HUES64 (cell line): ENCODE data around the gene PER2. TPM values are rescaled to one million over a fixed set of nuclear protein-coding genes. Genes with fewer than 3 reads are reported as not detected.
"Not testable (repeated sequence)": the region's sequence is repeated elsewhere in the genome, so short reads cannot be mapped to it uniquely, and the experiment has no call there.

Experiments used
- H3K27ac ChIP-seq: 2 replicates; pipeline ENCODE4 v1.7.0; 2013; ENCODE audit warnings: low read depth, low read length, inconsistent platforms
- H3K27me3 ChIP-seq: 2 replicates; pipeline ENCODE4 v1.6.1; 2013; ENCODE audit warnings: mild to moderate bottlenecking, low read length; ENCODE audit not compliant: insufficient read depth
- H3K36me3 ChIP-seq: 2 replicates; pipeline ENCODE4 v1.6.1; 2013; ENCODE audit warnings: mild to moderate bottlenecking, low read length; ENCODE audit not compliant: insufficient read depth
- H3K4me1 ChIP-seq: 2 replicates; pipeline ENCODE4 v1.6.1; 2013; ENCODE audit warnings: mild to moderate bottlenecking, low read length, moderate library complexity; ENCODE audit not compliant: insufficient read depth
- H3K4me3 ChIP-seq: 2 replicates; pipeline ENCODE4 v1.5.1; 2013; ENCODE audit warnings: mild to moderate bottlenecking, low read length, moderate library complexity
- H3K9ac ChIP-seq: 2 replicates; pipeline ENCODE4 v1.6.1; 2013; ENCODE audit warnings: mild to moderate bottlenecking, low read depth, low read length
- H3K9me3 ChIP-seq: 2 replicates; pipeline ENCODE4 v1.6.1; 2013; ENCODE audit warnings: low read depth, low read length; ENCODE audit not compliant: insufficient read depth
- WGBS: fragments of 150-250, 120-280 bp; methylation state at CpG from one replicate; pipeline ENCODE4 v1.1.7; 2013; ENCODE audit warnings: missing lambda C conversion rate; 5-methylcytosine and 5-hydroxymethylcytosine counted together
- polyA plus RNA-seq, 2 experiments: library from polyadenylated mRNA; stranded (reverse); fragments of 50-300 nt; gene quantifications; one replicate each; pipeline ENCODE4 v1.2.3, GENCODE V29; 2013

Gene PER2
- polyA plus RNA-seq (2013, experiment 1 of 2) = 2.6 TPM
- 2.2 TPM for polyA plus RNA-seq (2013, experiment 2 of 2)

GRCh38 chr2:238287737-238288649, at the start of gene PER2:
PER2 (minus strand) TSS chr2:238288610; CDS start chr2:238277936, 10,674 bp downstream.
- Histone ChIP-seq H3K9me3 (no peaks in the 10 kb centered on the region), H3K27me3 (peaks cover 8% of the 10 kb centered on the region; the same call in 1 of the 2 replicates), H3K27ac (peak within 1 kb of the TSS; percentile 73; the same call in 1 of the 2 replicates), H3K36me3 (no peaks in the 10 kb centered on the region), H3K9ac (peak within 1 kb of the TSS; percentile 76), H3K4me1 (peaks cover 37% of the 10 kb centered on the region), H3K4me3 (peak within 1 kb of the TSS; percentile 75)
- 5% methylated on average over 65 of the region's 65 CpGs for WGBS

- Histone ChIP-seq H3K36me3 (peaks cover 17% of the 10 kb centered on the region), H3K27me3 (no peaks in the 10 kb centered on the region), H3K4me1 (0 out of 2 replicates have a peak, but pooled peaks cover 5% of the 10 kb centered on the region), H3K27ac (no peak overlapping the region), H3K4me3 (no peak overlapping the region), H3K9ac (no peak overlapping the region), H3K9me3 (no peaks in the 10 kb centered on the region)
- WGBS = 92% methylated on average over 5 of the region's 5 CpGs
These were observed 49.4 kb upstream of the PER2 start for GRCh38 chr2:238337846-238338245.

- Histone ChIP-seq H3K4me3 (no peak overlapping the region), H3K27me3 (no peaks in the 10 kb centered on the region), H3K4me1 (0 out of 2 replicates have a peak, but pooled peaks cover 5% of the 10 kb centered on the region), H3K9ac (no peak overlapping the region), H3K36me3 (peaks cover 17% of the 10 kb centered on the region), H3K27ac (no peak overlapping the region), H3K9me3 (no peaks in the 10 kb centered on the region)
- WGBS = 91% methylated on average over 5 of the region's 5 CpGs
These were observed 48.5 kb upstream of the PER2 start for GRCh38 chr2:238336793-238337444.

- Histone ChIP-seq H3K4me3 (no peak overlapping the region), H3K4me1 (0 out of 2 replicates have a peak, but pooled peaks cover 5% of the 10 kb centered on the region), H3K9ac (no peak overlapping the region), H3K27me3 (no peaks in the 10 kb centered on the region), H3K27ac (no peak overlapping the region), H3K36me3 (peaks cover 17% of the 10 kb centered on the region), H3K9me3 (no peaks in the 10 kb centered on the region)
- whole genome bisulfite sequencing = 93% methylated on average over 2 of the region's 2 CpGs
These were observed 47.7 kb upstream of the PER2 start for GRCh38 chr2:238336151-238336550.

GRCh38 chr2:238335591-238335990, 47.2 kb upstream of the PER2 start:
- not testable (repeated sequence) for H3K9ac ChIP-seq, H3K4me1 ChIP-seq, H3K4me3 ChIP-seq, H3K27me3 ChIP-seq, H3K9me3 ChIP-seq, H3K27ac ChIP-seq
- H3K36me3 ChIP-seq = peaks cover 17% of the 10 kb centered on the region
- 89% methylated on average over 5 of the region's 8 CpGs for WGBS

GRCh38 chr2:238334885-238335284, 46.5 kb upstream of the PER2 start:
- Histone ChIP-seq H3K9ac (no peak overlapping the region), H3K4me3 (no peak overlapping the region), H3K36me3 (peaks cover 22% of the 10 kb centered on the region), H3K4me1 (0 out of 2 replicates have a peak, but pooled peaks cover 5% of the 10 kb centered on the region), H3K9me3 (no peaks in the 10 kb centered on the region), H3K27me3 (no peaks in the 10 kb centered on the region), H3K27ac (no peak overlapping the region)
- 92% methylated on average over 6 of the region's 6 CpGs for WGBS

GRCh38 chr2:238331916-238332315, 43.5 kb upstream of the PER2 start:
- no peak overlapping the region for H3K27ac ChIP-seq
- H3K9ac ChIP-seq = no peak overlapping the region
- peaks cover 50% of the 10 kb centered on the region for H3K36me3 ChIP-seq
- no peaks in the 10 kb centered on the region for H3K9me3 ChIP-seq
- no peaks in the 10 kb centered on the region for H3K27me3 ChIP-seq
- WGBS = 92% methylated on average over 4 of the region's 5 CpGs
- H3K4me3 ChIP-seq = no peak overlapping the region
- no peaks in the 10 kb centered on the region for H3K4me1 ChIP-seq

GRCh38 chr2:238330391-238330790, 42.0 kb upstream of the PER2 start:
- Histone ChIP-seq H3K27ac (no peak overlapping the region), H3K4me3 (no peak overlapping the region), H3K9ac (no peak overlapping the region), H3K27me3 (no peaks in the 10 kb centered on the region), H3K4me1 (no peaks in the 10 kb centered on the region), H3K9me3 (no peaks in the 10 kb centered on the region), H3K36me3 (peaks cover 45% of the 10 kb centered on the region)
- WGBS = 92% methylated on average over 9 of the region's 9 CpGs

- no peak overlapping the region for H3K27ac ChIP-seq
- WGBS = no CpG with 5 or more reads among the region's 3 CpGs
- H3K9me3 ChIP-seq = no peaks in the 10 kb centered on the region
- H3K27me3 ChIP-seq = no peaks in the 10 kb centered on the region
- no peak overlapping the region for H3K4me3 ChIP-seq
- no peaks in the 10 kb centered on the region for H3K4me1 ChIP-seq
- peaks cover 37% of the 10 kb centered on the region for H3K36me3 ChIP-seq
- H3K9ac ChIP-seq = no peak overlapping the region
These were observed 39.3 kb upstream of the PER2 start for GRCh38 chr2:238327751-238328150.

GRCh38 chr2:238326801-238327365, 38.5 kb upstream of the PER2 start:
- no peak overlapping the region for H3K9ac ChIP-seq
- H3K9me3 ChIP-seq = no peaks in the 10 kb centered on the region

GRCh38 chr2:238325694-238326093, 37.3 kb upstream of the PER2 start:
- Histone ChIP-seq H3K27ac (no peak overlapping the region), H3K9me3 (no peaks in the 10 kb centered on the region), H3K27me3 (no peaks in the 10 kb centered on the region), H3K4me3 (no peak overlapping the region), H3K36me3 (peaks cover 37% of the 10 kb centered on the region), H3K9ac (no peak overlapping the region), H3K4me1 (no peaks in the 10 kb centered on the region)
- 92% methylated on average over 9 of the region's 9 CpGs for WGBS

More at GRCh38 chr2:238326801-238327365, 38.5 kb upstream of the PER2 start:
- H3K27ac ChIP-seq = no peak overlapping the region
- H3K36me3 ChIP-seq = peaks cover 37% of the 10 kb centered on the region
- WGBS = 94% methylated on average over 12 of the region's 12 CpGs
- H3K4me3 ChIP-seq = no peak overlapping the region
- no peaks in the 10 kb centered on the region for H3K27me3 ChIP-seq
- H3K4me1 ChIP-seq = no peaks in the 10 kb centered on the region
